Right ventricle myocardium inferior (tissue), 1 donor: ENCODE results near the gene TSPAN18. TPM values are rescaled to one million over a fixed set of nuclear protein-coding genes. Genes with fewer than 3 reads are reported as not detected.

Experiments used
- ATAC-seq: fragments of 200-7000 bp; cut with Tn5 transposase; one replicate; pipeline ENCODE4 v1.9.1; 2020; ENCODE audit warnings: mild to moderate bottlenecking, moderate library complexity
- DNase-seq: peaks from one replicate; pipeline ENCODE4 v3.0.0; 2021; ENCODE audit errors: missing footprints
- intact Hi-C: fragments of 100-400 bp; cut with DNase I; formaldehyde crosslinking; loops from one replicate; pipeline ENCODE4 v1.11.0; 2022
- total RNA-seq: library from RNA; stranded (reverse); fragmentation: NEBNext Ultra II Directional; extraction: Animal tissue kit (Norgen Biotek cat#: 25700); gene quantifications from one replicate; pipeline ENCODE4 v1.2.1, GENCODE V29; 2021
- donor health status: DM: no; HTN: yes; CAD: no; lungs with severe emphysema.

TSPAN18 gene
- total RNA-seq, 1 donor from 2014 or later: 115 TPM

- intact Hi-C loops: no loop called here
- DNase-seq (peak; percentile 48), ATAC-seq (no peak)
These were observed 177.7 kb downstream of the TSPAN18 start for GRCh38 chr11:44904261-44905020.

- intact Hi-C loops: no loop called here
- ATAC-seq (no peak), DNase-seq (peak; percentile 9)
These were observed 178.5 kb downstream of the TSPAN18 start for GRCh38 chr11:44905131-44905866.

GRCh38 chr11:44906649-44907048 is 179.9 kb downstream of the TSPAN18 start:
- peak; percentile 4 for DNase-seq
- intact Hi-C loops: no loop called here
- ATAC-seq: no peak

- DNase-seq: peak; percentile 57
- ATAC-seq: no peak
These were observed 182.8 kb downstream of the TSPAN18 start for GRCh38 chr11:44909557-44909956.

GRCh38 chr11:44910591-44910990 is 183.8 kb downstream of the TSPAN18 start:
- ATAC-seq (no peak), DNase-seq (no peak)
- intact Hi-C loops: loop anchor here (5.0 kb wide), 1 partner anchor 353 kb away; no protein-coding TSS in a partner anchor

More at GRCh38 chr11:44909557-44909956, 182.8 kb downstream of the TSPAN18 start:
- intact Hi-C loops: no loop called here

- intact Hi-C loops: loop anchor here (1.0 to 5.0 kb wide), 3 partner anchors 183 to 354 kb away; no protein-coding TSS in a partner anchor
- ATAC-seq (peak; percentile 74), DNase-seq (peak; percentile 75)
These were observed 184.5 kb downstream of the TSPAN18 start for GRCh38 chr11:44911029-44911814.

GRCh38 chr11:44912270-44912987 is 185.7 kb downstream of the TSPAN18 start:
- ATAC-seq: no peak
- peak; percentile 63 for DNase-seq
- intact Hi-C loops: loop anchor here (5.0 kb wide), 1 partner anchor 355 kb away; no protein-coding TSS in a partner anchor

GRCh38 chr11:44913502-44913901 is 186.7 kb downstream of the TSPAN18 start:
- intact Hi-C loops: loop anchor here (5.0 kb wide), 1 partner anchor 356 kb away; no protein-coding TSS in a partner anchor
- DNase-seq: no peak
- no peak for ATAC-seq

GRCh38 chr11:44914105-44914504 is 187.3 kb downstream of the TSPAN18 start:
- intact Hi-C loops: loop anchor here (5.0 kb wide), 1 partner anchor 357 kb away; no protein-coding TSS in a partner anchor
- ATAC-seq (no peak), DNase-seq (no peak)

- DNase-seq: no peak
These were observed 188.2 kb downstream of the TSPAN18 start for GRCh38 chr11:44915004-44915403.

GRCh38 chr11:44915621-44916020 is 188.9 kb downstream of the TSPAN18 start:
- no peak for ATAC-seq
- intact Hi-C loops: no loop called here
- peak; percentile 74 for DNase-seq

More at GRCh38 chr11:44915004-44915403, 188.2 kb downstream of the TSPAN18 start:
- ATAC-seq: no peak
- intact Hi-C loops: no loop called here

GRCh38 chr11:44916331-44916730 is 189.6 kb downstream of the TSPAN18 start:
- intact Hi-C loops: no loop called here
- DNase-seq (peak; percentile 51), ATAC-seq (no peak)

- DNase-seq (peak; percentile 66), ATAC-seq (peak; percentile 64)
- intact Hi-C loops: no loop called here
These were observed 190.1 kb downstream of the TSPAN18 start for GRCh38 chr11:44916801-44917385.

- intact Hi-C loops: no loop called here
- ATAC-seq (no peak), DNase-seq (peak; percentile 18)
These were observed 191.0 kb downstream of the TSPAN18 start for GRCh38 chr11:44917741-44918140.

- intact Hi-C loops: no loop called here
- ATAC-seq: no peak
These were observed 193.7 kb downstream of the TSPAN18 start for GRCh38 chr11:44920451-44920850.

GRCh38 chr11:44923115-44923514 is 196.4 kb downstream of the TSPAN18 start:
- DNase-seq (peak; percentile 47), ATAC-seq (no peak)
- intact Hi-C loops: no loop called here

More at GRCh38 chr11:44920451-44920850, 193.7 kb downstream of the TSPAN18 start:
- peak; percentile 7 for DNase-seq

GRCh38 chr11:44923806-44924205 is 197.0 kb downstream of the TSPAN18 start:
- ATAC-seq (no peak), DNase-seq (no peak)
- intact Hi-C loops: no loop called here

- no peak for DNase-seq
- ATAC-seq: no peak
- intact Hi-C loops: no loop called here
These were observed 199.3 kb downstream of the TSPAN18 start for GRCh38 chr11:44926036-44926435.
